Skeletal muscle tissue (tissue), 4 donors: ENCODE data around the gene ARFGAP1. TPM values are rescaled to one million over a fixed set of nuclear protein-coding genes. Genes with fewer than 3 reads are reported as not detected.

Experiments used
- H3K27ac ChIP-seq: one replicate; pipeline ENCODE4 v1.7.0; 2013; ENCODE audit warnings: mild to moderate bottlenecking, low read depth, low read length, inconsistent platforms
- H3K27me3 ChIP-seq, 3 donors: one replicate each; pipeline ENCODE4 v1.7.0; 2013; ENCODE audit warnings: low read length in 3 of 3; ENCODE audit not compliant: control insufficient read depth in 3 of 3, insufficient read depth in 3 of 3
- H3K36me3 ChIP-seq, 3 donors: one replicate each; pipeline ENCODE4 v1.7.0; 2013; ENCODE audit warnings: low read length in 3 of 3; ENCODE audit not compliant: control insufficient read depth in 3 of 3, insufficient read depth in 3 of 3
- H3K4me1 ChIP-seq, 3 donors: one replicate each; pipeline ENCODE4 v1.7.0; 2013; ENCODE audit warnings: low read length in 3 of 3, mild to moderate bottlenecking in 3 of 3; ENCODE audit not compliant: control insufficient read depth in 3 of 3, insufficient read depth in 3 of 3
- H3K4me3 ChIP-seq, 3 donors: one replicate each; pipeline ENCODE4 v1.7.0; 2013; ENCODE audit warnings: low read length in 3 of 3
- H3K9ac ChIP-seq, 3 donors: one replicate each; pipeline ENCODE4 v1.7.0; 2013; ENCODE audit warnings: low read length in 3 of 3, mild to moderate bottlenecking in 3 of 3, moderate library complexity in 2 of 3, low read depth in 1 of 3
- H3K9me3 ChIP-seq, 3 donors: one replicate each; pipeline ENCODE4 v1.7.0; 2013; ENCODE audit warnings: low read length in 3 of 3; ENCODE audit not compliant: control insufficient read depth in 3 of 3
- total RNA-seq: library from RNA; depleted of rRNA; stranded (reverse); fragments of >200 nt; gene quantifications from one replicate; pipeline ENCODE4 v1.2.3, GENCODE V29; 2014
- donor health status: Osteomylitis.

The ARFGAP1 gene
- total RNA-seq, 1 donor from 2014 or later: 31.8 TPM

DNA sequence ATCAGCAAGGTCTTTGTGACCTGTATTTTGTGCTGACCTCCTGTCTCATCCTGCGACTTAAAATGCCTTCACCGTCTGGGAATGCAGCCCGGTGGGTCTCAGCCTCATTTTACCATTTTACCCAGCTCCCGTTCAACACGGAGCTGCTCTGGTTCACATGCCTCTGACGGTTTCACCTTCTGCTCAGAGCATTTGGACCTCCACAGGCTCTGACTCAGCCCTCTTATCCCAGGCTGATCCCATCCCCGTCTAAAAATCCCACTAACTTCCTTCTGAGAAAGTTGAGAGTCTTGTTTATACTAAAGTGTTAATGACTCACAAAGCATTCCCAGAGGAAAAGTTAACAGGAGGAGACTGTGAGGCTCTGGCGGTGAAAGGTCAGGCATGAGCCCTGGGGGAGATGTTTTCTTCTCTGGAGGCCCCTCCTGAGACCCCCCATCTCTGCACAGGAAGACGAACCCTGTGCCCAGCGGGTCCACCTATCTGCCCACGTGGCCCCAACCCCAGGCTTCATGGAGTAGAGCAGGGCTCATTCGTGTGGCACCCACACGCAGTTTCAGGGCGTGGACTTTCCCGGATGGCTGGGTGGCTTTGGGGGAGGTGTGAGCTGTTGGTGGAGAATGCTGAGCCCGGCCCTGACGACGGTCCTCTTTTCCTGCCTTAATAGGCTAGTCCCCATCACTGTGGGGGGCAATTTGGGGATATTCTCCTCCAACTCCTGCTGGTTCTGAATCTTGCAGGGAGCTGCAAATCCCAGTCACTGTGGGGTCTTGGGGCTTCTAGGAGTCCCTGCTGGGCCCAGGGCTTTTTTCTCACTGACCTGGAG lies 40.2 kb upstream of the ARFGAP1 start:
- Histone ChIP-seq H3K9ac (no peak overlapping the region), H3K9me3 (no peaks in the 10 kb centered on the region), H3K36me3 (no peaks in the 10 kb centered on the region), H3K4me3 (no peak overlapping the region), H3K4me1 (no peaks in the 10 kb centered on the region), H3K27ac (no peak overlapping the region), H3K27me3 (peaks cover 59 to 75% (median 65%) of the 10 kb centered on the region in 3 donors)

DNA sequence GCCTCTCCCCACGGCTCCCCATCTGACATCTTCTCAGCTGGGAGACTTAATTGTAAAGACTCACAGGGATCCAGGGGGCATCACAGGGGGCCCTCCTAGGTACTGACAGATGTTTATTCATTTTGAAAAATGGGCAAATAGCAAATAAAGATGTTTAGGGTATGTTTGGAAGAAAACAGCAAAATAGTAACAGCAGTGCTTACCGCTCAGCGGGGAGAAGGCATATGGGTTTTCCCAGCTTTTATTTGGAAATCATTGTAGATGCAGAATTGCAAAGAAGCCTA lies 39.6 kb upstream of the ARFGAP1 start:
- H3K27ac ChIP-seq: no peak overlapping the region
- H3K9me3 ChIP-seq: no peaks in the 10 kb centered on the region
- no peak overlapping the region for H3K9ac ChIP-seq
- no peaks in the 10 kb centered on the region for H3K36me3 ChIP-seq
- no peak overlapping the region for H3K4me3 ChIP-seq
- H3K4me1 ChIP-seq: no peaks in the 10 kb centered on the region
- H3K27me3 ChIP-seq: peaks cover 59 to 77% (median 65%) of the 10 kb centered on the region in 3 donors

DNA sequence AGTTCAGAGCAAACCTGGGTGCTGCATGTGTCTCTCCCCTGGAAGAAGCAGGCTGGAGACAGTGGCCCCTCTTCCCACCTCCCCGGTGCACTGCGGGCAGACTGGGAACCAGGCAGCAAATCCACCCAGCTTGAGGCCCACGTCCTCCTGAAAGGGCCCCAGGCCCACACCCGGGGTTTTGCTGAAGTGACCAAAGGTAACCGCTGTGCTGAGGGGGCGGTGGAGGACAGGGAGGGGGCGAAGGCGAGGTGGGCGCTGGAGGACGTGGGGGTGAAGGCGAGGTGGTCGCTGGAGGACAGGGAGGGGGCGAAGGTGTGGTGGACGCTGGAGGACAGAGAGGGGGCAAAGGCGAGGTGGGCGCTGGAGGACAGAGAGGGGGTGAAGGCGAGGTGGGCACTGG lies 38.7 kb upstream of the ARFGAP1 start:
- no peaks in the 10 kb centered on the region for H3K4me1 ChIP-seq
- no peak overlapping the region for H3K4me3 ChIP-seq
- H3K9ac ChIP-seq: no peak overlapping the region
- no peaks in the 10 kb centered on the region for H3K9me3 ChIP-seq
- peaks cover 55 to 73% (median 58%) of the 10 kb centered on the region in 3 donors for H3K27me3 ChIP-seq
- no peak overlapping the region for H3K27ac ChIP-seq
- H3K36me3 ChIP-seq: no peaks in the 10 kb centered on the region

DNA sequence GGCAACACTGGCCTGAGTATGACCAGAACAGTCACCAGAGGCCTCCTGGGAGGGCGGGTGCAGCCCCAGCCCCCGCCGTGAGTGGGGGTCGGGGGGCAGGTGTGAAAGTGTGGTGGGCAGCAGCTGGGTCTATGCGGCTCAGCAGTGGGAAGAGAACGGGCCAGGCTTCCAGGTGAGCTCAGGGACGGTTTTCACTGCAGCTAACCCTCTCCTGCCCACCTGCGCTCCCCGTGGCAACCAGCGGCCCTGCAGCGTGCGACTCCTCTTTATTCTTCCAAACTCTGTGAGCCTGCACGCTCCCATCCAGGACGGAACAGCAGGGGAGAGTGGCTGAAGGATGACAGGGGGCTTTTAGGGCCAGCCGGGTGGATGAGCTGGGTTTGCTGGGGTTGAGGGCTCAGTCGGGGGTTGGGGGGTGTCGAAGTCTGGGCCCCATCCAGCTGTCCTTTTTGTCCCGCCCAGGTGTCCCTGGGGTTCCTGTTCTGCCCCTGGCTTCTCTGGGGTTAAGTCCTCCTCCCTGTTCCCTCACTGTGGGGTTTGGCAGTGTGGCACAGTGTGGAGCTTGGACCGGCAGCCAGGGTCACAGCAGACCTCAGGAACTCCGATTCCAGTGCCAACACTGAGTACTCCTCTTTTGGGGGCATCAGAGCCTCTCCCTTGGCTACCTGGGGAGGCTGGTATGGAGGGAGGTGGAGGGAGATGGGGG lies 37.8 kb upstream of the ARFGAP1 start:
- no peaks in the 10 kb centered on the region for H3K9me3 ChIP-seq
- peaks cover 49 to 74% (median 49%) of the 10 kb centered on the region in 3 donors for H3K27me3 ChIP-seq
- H3K27ac ChIP-seq: no peak overlapping the region
- no peak overlapping the region for H3K9ac ChIP-seq
- H3K4me1 ChIP-seq: no peaks in the 10 kb centered on the region
- H3K4me3 ChIP-seq: no peak overlapping the region
- H3K36me3 ChIP-seq: no peaks in the 10 kb centered on the region

DNA sequence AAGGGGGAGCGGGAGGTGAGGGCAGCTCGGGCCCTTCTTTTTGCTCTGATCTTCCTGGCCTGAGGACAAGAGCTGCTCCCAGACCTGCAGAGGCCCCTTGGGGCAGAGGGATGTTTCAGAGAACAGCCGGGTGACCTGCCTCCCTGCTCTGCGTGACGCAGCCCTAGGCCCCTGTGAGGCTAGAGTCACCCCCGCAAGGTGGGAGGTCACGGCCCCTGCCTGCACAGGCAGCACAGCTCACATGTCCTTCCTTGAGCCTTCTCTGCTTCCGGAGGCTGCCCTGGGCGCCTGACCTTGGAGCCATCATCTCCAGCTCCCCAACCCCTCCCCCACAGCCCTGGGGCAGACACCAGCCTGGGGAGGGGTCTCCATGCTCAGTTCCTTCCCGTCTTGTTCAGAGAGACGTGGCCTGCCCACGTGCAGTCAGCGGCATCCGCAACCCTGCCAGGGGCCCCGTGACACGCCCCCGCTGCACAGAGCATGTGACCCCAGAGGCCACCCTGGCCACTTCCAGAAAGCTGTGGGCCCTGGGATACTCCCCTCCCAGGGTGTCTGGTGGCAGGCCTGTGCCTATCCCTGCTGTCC lies 37.1 kb upstream of the ARFGAP1 start, which contains the start of gene BIRC7:
Gene BIRC7, plus strand, starts transcription at position 507 of the 585 bp plus-strand sequence. CDS start 192 bp downstream, outside the sequence.
- Histone ChIP-seq H3K9me3 (no peaks in the 10 kb centered on the region), H3K27ac (no peak within 1 kb of the TSS), H3K27me3 (peaks cover 46 to 73% (median 46%) of the 10 kb centered on the region in 3 donors), H3K9ac (no peak within 1 kb of the TSS), H3K4me1 (no peaks in the 10 kb centered on the region), H3K36me3 (no peaks in the 10 kb centered on the region), H3K4me3 (no peak within 1 kb of the TSS)

DNA sequence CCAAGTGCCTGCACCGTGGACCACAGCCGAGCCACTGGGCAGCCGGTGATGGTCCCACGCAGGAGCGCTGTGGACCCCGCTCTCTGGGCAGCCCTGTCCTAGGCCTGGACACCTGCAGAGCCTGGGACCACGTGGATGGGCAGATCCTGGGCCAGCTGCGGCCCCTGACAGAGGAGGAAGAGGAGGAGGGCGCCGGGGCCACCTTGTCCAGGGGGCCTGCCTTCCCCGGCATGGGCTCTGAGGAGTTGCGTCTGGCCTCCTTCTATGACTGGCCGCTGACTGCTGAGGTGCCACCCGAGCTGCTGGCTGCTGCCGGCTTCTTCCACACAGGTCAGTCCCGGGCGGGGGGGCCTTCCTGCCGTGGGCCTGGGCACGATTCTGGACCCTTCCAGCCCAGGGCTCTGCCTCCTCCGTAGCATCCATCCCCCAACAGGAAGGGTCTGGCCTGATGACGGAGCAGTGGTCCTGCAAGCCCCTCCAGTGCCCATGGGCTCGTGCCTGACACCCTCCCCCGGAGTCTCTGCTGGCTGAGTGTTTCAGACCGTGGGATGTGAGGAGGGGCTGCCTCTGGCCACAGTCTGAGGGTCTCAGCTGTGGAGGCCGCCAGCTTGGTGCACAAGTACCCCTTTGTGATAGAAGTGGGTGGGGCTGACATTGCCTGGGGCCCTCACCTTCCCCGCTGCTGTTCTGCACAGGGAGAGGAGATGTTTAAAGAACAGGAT lies 36.3 kb upstream of the ARFGAP1 start:
- H3K4me1 ChIP-seq: no peaks in the 10 kb centered on the region
- H3K27me3 ChIP-seq: peaks cover 38 to 67% (median 39%) of the 10 kb centered on the region in 3 donors

DNA sequence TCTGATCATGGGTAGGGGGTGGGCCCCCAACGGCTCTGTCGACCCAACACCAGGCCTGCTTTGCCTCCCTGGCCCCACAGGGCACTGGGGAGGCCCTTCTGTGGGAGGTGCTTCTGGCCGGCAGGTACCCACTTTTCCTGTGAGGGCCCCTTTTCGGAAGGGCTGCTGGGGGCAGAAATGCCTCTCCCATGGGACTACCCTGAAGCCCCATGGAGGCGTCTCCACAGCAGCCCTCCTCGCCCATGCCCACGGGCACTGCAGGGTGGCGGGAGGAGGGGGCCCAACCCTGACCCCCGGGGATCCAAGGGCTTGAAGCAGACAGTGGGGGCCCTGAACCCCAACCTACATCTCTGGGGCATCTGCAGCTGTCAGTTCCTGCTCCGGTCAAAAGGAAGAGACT lies 34.6 kb upstream of the ARFGAP1 start:
- Histone ChIP-seq H3K4me3 (no peak overlapping the region), H3K9ac (no peak overlapping the region), H3K36me3 (no peaks in the 10 kb centered on the region), H3K4me1 (no peaks in the 10 kb centered on the region), H3K27me3 (peaks cover 30 to 53% (median 31%) of the 10 kb centered on the region in 3 donors), H3K9me3 (no peaks in the 10 kb centered on the region), H3K27ac (no peak overlapping the region)

More for the DNA sequence above, 36.3 kb upstream of the ARFGAP1 start:
- Histone ChIP-seq H3K9ac (no peak overlapping the region), H3K36me3 (no peaks in the 10 kb centered on the region), H3K27ac (no peak overlapping the region), H3K4me3 (no peak overlapping the region), H3K9me3 (no peaks in the 10 kb centered on the region)

DNA sequence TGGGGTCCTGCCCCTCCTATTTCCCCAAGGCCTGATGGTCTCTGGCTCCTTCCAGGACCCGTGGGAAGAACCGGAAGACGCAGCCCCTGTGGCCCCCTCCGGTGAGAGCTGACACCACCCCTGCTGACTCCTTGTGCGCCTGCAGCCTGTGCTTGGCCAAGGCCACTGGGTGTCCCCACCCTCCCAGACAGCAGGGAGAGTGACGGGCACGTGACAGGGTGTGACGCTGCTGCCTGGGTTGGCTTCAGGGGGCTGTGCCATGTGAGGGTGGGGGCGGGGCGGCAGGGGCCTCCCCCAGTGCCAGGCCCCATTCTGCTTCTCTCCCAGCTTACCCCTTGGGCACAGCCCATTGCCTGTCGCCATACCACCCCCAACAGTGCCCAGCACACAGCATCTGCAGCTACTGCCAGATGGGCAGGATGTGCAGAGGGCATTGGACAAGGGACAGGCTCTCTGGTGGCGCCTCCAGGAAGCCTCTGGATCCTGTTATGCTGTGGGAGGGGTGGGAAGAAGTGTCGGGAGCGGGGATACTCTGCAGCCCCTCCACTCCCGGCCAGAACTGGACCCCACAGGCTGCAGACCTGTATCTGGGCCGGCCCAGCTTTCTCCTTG lies 34.0 kb upstream of the ARFGAP1 start:
- Histone ChIP-seq H3K9me3 (no peaks in the 10 kb centered on the region), H3K27ac (no peak overlapping the region), H3K4me1 (no peaks in the 10 kb centered on the region), H3K9ac (no peak overlapping the region), H3K27me3 (peaks cover 29 to 57% (median 31%) of the 10 kb centered on the region in 3 donors), H3K4me3 (no peak overlapping the region), H3K36me3 (no peaks in the 10 kb centered on the region)

DNA sequence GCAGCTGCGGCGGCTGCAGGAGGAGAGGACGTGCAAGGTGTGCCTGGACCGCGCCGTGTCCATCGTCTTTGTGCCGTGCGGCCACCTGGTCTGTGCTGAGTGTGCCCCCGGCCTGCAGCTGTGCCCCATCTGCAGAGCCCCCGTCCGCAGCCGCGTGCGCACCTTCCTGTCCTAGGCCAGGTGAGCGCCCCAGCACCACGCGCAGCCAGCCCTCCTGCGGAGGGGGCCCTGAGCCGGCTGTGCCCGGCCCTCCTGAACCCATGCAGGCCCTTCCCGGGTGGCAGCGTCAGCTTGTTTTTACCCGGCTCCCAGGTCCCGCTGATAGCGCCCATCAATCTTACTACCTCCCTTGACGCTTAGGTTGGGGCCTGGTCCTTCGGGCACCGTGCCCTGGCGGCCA lies 33.2 kb upstream of the ARFGAP1 start:
- Histone ChIP-seq H3K9ac (no peak overlapping the region), H3K4me1 (no peaks in the 10 kb centered on the region), H3K9me3 (no peaks in the 10 kb centered on the region), H3K27me3 (peaks cover 26 to 52% (median 34%) of the 10 kb centered on the region in 3 donors), H3K36me3 (no peaks in the 10 kb centered on the region), H3K27ac (no peak overlapping the region), H3K4me3 (no peak overlapping the region)
